GM18867 (cell line): ENCODE results near the gene CRYAA.

Experiments used
- ATAC-seq: cut with Tn5 transposase; IDR thresholded peaks from one replicate; pipeline ENCODE4 v1.9.1; 2021; ENCODE audit warnings: mild to moderate bottlenecking, moderate library complexity; ENCODE audit not compliant: unreplicated experiment

The CRYAA gene

DNA sequence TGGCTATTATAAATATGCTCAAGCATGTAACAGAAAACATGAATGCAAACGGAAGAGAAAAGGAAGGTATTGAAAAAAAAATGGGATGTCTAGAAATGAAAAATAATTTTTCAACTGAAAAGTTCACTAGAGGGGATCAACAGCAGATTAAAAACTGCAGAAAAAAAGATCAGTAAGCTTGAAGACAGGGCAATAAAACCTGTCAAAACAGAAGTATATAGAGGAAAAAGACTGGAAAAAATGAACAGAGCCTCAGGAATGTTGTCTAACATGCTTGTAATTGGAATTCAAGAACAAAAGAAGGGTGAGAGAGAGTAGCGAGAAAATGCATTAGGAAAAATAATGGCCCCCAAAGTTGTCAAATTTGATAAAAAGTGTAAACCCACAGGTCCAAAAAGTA lies 29.6 kb downstream of the CRYAA start:
- ATAC-seq: no peak

DNA sequence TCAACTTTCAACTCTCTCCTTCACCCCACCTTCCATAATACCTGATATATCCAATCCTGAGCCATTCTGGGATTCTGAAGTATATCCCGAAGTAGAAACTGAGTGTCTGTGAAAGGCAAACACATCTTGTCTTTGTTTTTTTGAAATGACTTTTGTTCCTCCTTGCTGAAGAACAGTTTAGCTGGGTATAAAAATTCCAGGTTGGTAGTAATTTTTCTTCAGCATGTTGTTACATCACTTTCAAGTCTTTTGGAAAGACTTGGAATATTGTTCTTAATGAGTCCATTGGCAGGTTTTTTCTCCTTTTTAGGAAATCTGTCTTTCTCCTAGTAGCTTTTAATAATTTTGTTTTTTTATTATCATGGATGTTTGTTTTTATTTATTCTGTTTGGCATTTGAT lies 32.7 kb downstream of the CRYAA start:
- no peak for ATAC-seq

DNA sequence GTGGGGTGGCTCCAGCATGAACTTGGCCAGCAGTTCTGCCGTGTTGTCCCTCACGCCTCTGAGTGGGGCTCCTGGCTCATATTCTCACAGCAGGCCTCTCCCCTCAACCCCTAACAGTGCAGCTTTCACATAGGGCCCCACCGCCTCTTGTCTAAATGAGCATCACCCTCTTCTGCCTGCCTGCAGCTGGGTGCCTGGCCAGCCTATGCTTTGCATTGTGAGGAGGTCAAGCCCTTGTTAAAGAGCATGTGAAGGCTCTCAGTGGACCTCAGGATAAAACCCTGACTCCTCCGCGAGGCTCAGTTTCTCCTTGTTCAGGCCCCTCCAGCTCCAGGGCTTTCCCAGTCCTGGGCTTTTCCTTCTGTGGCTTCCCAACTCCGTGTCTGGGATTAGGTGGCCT lies 34.8 kb downstream of the CRYAA start:
- no peak for ATAC-seq

DNA sequence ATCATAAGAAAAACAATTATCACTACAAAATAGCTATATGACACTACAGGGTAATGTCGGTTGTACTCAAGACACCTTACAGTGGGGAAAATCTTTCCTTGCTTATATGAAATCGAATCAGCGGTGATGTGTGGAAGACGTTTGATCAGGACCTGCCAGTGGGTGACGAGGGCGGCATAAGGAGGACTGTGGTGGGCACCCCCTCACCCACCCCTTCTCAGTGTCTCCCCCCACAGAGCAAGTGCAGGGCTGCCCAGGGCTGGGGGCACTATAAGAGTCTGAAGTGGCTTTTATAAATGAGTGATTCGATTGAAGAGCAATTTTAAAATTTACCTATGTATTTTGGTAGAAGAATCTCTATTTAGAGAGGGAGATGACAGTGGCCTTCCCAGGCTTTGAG lies 35.8 kb downstream of the CRYAA start:
- ATAC-seq: no peak

DNA sequence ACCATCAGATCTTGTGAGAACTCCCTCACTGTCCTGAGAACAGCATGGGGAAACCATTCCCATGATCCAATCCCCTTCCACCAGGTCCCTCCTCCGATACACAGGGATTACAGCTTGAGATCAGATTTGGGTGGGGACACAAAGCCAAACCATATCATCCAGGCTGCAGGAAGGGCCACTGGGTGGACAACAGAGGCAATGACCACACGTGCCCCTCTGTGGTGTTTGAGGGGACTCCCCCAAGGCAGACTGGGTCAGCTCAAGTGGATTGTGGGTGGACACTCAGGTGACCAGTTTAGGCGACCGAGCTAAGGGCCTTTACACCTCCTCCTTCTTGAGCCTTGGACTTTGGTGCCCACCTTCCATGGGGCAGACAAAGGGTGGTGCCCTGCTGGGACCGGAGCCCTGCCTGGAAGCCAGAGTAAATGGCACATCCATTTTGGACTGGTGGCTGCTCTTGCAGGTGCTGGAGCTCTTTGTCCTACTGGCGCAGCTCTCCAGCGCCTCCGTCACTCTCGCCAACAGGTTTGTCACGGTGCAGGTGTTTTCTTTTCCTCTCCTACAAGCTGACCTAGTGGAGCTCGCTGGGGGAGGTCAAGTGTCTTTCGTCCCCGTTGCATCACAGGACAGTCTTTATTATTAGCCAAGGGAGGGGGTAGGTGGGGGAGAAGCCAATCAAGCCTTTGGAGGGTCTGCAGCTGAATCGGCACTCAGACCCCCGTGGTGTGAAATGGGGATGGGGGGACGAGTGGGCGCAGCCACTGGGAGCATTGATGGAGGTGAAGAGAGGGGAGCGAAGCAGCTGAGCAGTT lies 37.6 kb downstream of the CRYAA start:
- no peak for ATAC-seq

DNA sequence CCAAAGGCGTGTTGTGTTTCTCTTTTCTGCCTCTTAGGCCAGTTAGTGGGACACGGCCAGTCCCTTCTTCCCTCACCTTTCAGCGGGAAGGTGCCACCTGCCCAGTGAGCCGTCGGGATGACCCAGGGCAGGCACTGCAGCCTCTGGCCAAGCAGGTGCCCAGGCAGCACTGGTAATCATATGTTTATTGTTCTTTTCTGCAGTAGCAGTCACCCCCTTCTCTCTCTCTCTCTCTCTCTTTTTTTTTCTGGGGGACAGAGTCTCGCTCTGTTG lies 38.2 kb downstream of the CRYAA start:
- no peak for ATAC-seq

DNA sequence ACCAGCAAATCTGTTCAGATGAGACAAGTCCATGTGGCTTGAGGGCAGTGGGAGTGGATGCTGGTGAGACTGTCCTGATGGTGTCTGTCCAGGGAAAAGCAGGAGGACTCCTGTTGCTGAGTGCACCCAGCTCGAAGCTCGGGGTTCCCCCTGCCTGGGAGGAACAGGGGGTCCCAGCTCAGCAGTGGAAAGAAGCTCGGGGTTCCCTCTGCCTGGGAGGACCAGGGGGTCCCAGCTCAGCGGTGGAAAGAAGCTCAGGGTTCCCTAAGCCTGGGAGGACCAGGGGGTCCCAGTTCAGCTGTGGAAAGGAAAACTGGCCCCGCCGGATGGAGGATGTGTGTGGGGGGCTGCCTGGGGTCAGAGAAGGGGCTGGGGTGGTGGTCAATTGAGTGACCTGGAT lies 39.1 kb downstream of the CRYAA start:
- ATAC-seq: no peak

DNA sequence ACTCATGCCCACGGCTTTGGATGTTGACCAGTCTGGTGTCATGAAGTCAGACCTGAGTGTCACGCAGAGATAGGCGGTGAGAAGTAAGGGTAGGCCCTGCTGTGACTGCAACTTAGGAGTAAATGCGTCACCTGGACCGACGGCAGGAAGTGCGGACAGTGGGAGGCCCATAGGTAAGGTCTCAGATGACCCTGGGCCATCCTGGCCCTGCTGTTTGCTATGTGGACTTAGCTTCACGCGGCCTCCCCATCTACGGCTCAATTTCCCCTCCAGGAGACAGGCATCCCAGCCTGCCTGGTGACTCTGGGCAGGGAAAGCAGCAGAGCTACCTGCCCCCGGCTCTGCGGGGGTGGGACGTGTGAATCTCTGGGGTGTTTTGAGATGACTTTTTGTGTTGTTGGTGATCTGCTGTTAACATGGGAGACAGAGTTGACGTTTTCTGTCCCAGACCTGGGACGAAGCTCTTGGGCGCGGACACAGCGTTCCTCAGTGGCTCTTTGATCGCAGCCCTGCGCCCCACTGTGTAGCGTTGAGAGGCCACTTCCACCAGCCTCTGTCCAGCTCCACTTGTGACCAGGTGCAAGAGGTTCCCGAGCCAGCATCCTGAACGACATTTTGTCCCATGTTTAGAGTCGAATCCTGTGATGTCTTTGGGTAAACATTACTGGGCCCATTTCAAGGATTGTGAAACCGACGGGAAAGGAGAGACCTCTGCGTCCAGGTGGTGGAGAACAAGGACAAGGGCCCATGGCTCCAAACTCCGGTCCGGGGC lies 39.9 kb downstream of the CRYAA start:
- no peak for ATAC-seq

DNA sequence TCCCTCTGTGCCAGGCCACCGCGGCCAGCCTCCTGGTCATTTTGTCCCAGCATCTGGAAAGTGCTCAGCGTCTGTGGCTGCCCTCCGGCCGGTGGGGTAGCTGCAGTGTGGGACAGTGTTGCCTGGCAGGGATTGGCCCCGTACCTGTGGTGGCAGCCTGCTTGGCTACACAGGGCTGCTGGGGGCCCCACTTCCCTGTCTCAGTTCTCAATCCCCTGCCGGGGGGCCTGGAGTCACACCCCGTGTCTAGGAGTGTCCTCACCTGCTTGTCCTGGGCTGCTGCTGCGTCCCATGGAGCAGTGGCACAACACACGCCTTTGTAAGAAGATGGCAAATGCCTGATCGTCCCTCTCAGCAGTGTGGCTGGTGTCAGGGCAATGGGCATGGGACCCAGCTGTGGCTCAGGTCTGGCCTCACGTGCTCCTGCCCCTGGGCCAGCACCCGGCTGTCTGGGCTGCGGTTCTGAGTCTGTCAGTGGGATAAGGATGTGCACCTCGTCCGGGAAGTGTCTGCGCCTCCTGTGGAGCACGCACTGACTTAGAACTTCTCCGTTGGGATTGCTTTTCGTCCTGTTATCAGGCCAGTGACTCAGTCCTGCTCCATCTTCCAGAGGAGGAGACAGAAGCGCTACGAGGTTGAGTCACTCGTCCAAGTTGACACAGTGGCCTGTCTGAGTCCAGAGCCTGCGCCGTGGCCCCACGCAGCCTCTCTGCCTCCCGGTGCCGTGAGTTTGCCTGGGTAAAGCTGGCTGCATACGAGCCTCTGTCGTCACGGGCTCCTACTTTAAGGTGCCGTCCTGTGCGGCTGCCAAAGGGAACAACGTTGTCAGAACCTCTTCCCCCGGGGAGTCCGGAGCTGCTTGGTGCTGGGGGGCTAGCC lies 41.0 kb downstream of the CRYAA start:
- no peak for ATAC-seq

DNA sequence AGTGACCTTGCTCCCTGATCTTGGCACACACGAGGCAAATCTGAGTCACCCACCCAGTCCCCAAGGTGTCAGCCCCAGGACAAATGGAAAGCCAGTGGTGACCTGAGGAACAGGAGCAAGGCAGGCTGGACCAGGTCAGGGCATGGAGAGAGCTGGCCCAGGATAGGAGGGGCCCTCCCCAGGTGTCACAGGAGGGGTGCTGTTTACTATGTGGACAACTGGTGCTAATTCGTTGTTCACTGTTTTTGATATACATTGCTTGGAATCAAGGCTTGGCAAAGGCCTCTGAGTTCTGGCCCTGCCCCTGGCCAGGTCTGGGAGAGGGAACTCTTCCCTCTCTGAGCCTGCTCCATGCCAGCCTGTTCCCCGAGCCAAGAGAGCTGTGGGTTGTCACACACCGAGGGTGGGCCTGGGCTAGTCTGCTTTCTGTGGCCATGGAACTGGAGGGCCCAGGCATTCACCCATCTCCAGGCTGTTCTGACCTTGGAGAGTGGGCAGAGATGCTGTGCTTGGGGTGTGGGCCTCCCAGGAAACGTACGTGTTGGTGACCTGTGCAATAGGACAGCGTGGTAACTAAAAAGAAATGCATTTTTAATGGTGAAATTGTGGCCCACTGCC lies 41.8 kb downstream of the CRYAA start:
- ATAC-seq: no peak

DNA sequence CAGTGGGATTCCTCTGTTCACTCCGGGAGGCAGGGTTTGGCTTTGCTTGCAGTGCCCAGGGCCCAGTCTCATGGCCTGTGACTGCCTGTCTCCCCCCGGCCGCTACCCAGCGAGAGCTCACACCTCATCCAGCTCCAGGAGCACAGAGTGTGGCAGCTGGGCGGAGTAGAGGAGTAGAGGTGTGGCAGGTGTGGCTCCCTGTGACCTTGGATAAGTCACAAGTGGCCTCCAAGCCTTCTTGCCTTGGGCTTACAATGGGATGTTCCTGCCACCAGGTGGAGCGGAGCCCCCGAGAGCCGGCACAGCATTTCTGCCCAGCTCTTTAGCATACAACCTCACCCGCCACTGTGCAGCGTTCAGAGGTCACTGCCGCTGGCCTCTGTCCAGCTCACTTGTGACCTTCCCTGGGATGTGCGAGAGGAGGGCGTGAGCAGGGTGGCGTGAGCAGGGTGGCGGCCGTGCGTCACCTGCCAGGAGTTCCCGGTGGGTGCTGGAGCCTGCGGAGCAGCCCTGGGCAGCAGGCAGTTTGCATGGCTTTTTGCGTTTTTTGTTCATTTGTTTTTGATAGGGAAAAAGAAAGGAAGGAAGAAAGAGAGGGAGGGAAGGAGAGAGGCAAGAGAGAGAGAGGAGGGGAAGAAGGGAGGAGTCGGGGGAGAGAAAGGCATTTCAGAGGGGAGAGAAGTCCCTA lies 42.4 kb downstream of the CRYAA start:
- ATAC-seq: no peak

DNA sequence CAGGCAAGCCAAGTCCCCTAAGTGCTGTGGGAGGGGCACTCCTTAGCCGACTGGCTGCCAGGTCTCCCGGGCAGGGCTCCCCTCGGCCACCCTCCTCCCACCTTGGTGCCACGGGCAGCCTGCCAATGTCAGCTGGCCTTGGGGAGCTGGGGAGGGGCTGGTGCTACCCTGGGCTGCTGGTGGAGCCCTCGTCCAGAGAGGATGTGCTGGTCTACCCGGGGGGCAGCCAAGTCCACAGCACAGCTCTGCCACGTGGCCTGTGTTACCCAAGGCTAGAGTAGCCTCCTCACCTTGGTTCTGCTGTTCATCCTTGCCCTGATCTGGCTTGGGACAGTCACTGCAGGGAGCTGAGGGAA lies 42.9 kb downstream of the CRYAA start:
- ATAC-seq: no peak
